GM18508 (cell line): ENCODE measurements around the gene BMPR1A.
"Not testable (repeated sequence)": the region's sequence is repeated elsewhere in the genome, so short reads cannot be mapped to it uniquely, and the experiment has no call there.

Experiments
- ATAC-seq: cut with Tn5 transposase; IDR thresholded peaks from one replicate; pipeline ENCODE4 v1.9.1; 2021; ENCODE audit warnings: moderate number of reproducible peaks; ENCODE audit not compliant: insufficient read depth, unreplicated experiment

The BMPR1A gene

DNA sequence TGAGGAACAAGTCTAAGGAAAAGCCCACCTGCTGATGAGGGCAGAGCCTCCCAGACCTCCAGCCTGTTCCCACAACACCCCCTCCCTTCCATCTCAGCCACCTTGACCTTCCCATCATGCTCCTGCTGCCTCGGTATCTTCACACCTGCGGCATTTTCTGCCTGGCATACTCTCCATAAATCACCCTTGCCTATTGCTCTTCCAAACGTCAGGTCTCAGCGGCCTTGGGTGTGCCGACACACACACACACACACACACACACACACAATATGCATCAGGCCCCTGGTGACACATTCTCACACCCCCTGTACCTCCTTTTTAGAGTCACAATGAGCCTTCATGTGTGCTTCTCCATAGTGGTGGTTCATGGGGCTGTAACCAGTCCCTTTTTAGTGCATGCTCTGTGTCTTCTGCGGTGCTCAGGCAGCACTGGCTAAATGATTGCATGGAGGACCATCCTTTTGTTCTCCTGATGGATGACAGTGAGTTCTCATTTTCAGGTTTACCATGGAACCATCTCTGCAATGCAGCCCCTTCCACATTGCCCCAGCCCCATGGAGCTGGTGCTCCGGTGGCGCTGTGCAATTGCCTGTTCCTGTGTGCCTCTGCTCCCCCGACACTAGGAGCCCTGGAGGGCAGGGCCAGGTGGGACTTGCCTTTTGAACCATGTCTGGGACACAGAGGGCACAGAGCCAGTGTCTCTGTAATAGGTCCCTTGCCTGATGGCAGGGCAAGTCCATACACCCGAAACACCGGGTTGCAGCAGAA, 216.4 kb downstream of the BMPR1A start:
- no peak for ATAC-seq

DNA sequence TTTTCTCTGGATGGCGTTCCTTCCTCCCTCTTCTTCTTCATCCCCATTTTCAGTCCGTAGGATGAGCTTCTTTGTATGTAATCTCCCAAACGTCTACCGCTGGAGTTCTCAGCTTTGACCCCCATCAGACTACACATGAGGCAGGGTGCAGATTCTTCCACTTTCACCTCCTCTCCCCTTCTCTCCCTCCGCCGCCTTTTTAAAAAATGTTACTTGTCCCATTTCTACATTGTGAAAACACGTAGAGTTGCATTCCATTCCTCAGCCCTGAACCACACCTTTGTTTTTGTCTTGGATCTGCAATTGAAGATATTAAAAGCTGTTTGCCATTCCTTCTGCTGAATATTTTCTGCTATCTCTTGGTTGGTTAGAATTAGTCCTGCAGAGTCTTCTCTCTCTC, 218.1 kb downstream of the BMPR1A start:
- ATAC-seq: no peak

DNA sequence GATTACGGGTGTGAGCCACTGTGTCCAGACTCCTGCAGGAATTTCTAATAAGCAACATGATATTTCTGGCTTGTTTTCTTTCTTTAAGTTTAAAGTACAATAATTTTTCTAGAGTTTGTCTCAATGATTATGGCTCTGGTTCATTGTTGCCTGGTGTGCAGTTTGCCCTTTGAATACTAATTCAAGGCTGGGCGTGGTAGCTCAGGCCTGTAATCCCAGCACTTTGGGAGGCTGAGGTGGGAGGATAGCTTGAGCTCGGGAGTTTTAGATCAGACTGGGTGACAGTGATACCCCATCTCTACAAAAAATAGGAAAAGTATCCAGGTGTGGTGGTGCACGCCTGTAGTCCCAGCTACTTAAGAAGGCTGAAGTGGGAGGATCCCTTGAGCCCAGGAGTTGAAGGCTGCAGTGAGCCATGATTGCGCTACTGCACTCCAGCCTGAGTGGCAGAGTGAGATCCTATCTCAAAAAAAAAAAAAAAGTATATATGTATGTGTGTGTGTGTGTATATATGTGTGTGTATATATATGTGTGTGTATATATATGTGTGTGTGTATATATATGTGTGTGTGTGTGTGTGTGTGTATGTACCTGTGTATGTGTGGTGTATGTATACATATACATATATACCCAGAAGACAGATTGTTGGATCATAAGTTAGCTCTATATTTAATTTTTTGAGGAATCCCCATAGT, 220.1 kb downstream of the BMPR1A start:
- no peak for ATAC-seq

DNA sequence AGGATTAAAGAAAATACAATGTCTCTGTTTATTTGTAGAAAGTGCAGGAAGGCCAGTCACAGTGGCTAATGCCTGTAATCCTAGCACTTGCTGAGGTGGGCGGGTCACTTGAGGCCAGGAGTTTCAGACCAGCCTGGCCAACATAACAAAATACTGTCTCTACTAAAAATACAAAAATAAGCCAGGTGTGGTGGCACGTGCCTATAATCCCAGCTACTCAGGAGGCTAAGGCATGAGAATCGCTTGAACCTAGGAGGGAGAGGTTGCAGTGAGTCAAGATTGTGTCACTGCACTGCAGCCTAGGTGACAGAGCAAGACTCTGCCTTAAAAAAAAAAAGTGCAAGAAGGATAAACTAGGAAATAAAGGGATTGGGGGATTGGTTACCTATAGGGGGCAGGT, 222.0 kb downstream of the BMPR1A start:
- not testable (repeated sequence) for ATAC-seq

DNA sequence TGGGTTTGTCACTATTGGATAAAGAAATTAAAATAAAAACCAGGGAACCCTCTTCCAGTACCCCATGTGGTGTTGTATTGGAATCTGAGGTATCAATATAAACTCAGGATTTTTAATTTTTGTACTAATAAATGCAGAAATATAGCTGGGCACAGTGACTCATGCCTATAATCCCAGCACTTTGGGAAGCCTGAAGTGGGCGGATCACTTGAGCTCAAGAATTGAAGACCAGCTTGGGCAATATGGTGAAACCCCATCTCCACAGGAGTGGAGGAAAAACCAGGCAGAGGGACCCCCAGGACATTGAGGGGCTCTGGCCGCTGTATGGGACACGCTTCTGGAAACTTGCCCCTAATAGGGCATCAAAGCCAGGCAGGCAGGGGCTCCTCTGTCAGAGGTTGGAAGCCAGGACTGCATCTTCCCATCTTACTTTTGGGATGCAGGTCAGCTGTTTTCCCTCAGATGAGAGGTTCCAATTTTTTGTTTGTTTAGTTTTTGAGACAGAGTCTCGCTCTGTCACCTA, 222.9 kb downstream of the BMPR1A start:
- no peak for ATAC-seq

DNA sequence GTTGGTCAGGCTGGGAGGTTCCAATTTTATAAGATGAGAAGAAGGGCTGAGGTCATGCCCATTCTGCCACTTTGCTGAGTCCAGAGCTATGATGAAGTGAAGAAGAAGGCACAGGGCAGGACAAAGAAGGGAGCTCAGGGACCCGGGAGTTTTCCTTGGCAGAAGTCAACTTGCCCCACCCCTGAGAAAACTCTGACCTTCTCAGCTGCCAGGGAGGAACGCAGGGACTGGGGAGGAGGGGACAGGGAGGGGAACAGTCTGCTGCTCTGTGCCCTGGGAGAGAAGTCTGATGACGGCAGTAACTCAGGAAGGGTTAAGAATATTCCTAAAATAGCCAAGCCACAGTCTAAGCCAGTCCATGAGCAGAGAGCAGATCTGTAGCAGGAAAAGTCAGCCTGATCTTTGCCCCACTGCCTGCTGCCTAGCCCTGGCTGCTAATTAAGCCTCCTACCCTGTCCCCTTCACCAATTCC, 223.6 kb downstream of the BMPR1A start:
- no peak for ATAC-seq

DNA sequence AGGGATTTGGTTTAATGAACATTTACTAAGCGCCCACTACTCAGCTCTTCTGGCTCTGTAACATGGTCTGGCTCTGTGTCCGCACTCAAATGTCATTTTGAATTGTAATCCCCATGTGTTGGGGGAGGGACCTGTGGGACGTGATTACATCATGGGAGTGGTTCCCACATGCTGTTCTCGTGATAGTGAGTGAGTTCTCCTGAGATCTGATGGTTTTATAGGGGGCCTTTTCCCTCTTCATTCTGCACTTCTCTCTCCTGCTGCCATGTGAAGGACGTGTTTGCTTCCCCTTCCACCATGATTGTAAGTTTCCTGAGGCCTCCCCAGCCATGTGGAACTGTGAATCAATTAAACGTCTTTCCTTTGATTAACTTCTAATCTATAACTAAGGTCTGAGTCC, 224.6 kb downstream of the BMPR1A start:
- ATAC-seq: not testable (repeated sequence)

DNA sequence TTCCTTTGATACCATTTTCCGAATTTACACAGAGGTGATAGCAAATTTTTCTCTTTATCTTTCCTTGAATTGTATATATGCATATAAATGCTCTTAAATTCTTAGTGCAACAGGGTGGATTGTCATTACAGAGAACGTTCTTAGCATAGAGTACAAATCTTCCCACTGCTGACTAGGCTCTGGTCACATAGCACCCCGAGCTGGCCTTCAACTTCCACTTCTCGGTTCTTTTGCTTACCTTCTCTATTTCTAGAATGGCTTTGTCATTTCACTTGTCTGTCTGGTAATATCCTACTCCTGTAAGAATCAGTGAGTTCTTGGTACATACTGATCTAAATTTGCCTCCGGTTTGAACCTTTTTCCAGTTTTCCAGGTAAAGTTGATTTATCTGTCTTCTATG, 225.3 kb downstream of the BMPR1A start:
- no peak for ATAC-seq
